Neural cell (in vitro differentiated cells): Measurements from ENCODE around the gene NOL9. TPM values are rescaled to one million over a fixed set of nuclear protein-coding genes. Genes with fewer than 3 reads are reported as not detected.

Experiments
- H2AFZ ChIP-seq: fragments of 200-600, 300-800 bp; sonication (generic), shearing (Covaris generic); 2 replicates; pipeline ENCODE4 v1.6.0; 2014; ENCODE audit warnings: low read depth, mild to moderate bottlenecking, antibody characterized with exemption, low read length, moderate library complexity
- H3F3A ChIP-seq: fragments of 200-600 bp; shearing (Covaris generic); 2 replicates; pipeline ENCODE4 v1.6.1; 2016; ENCODE audit warnings: mild to moderate bottlenecking, moderate library complexity, mixed read lengths, antibody characterized with exemption, low read length; ENCODE audit not compliant: insufficient read depth, poor library complexity, severe bottlenecking
- H3K27ac ChIP-seq: fragments of 200-600, 300-800 bp; sonication (generic), shearing (Covaris generic); 2 replicates; pipeline ENCODE4 v1.5.1; 2014; ENCODE audit warnings: mild to moderate bottlenecking, low read length, moderate library complexity
- H3K27me3 ChIP-seq: fragments of 300-800, 200-600 bp; sonication (generic), shearing (Covaris generic); 2 replicates; pipeline ENCODE4 v1.6.0; 2014; ENCODE audit warnings: mild to moderate bottlenecking, low read depth, low read length, moderate library complexity; ENCODE audit not compliant: insufficient read depth
- H3K36me3 ChIP-seq: fragments of 300-800, 200-600 bp; sonication (generic), shearing (Covaris generic); 2 replicates; pipeline ENCODE4 v1.5.1; 2014; ENCODE audit warnings: mild to moderate bottlenecking, antibody characterized with exemption, low read length, moderate library complexity; ENCODE audit not compliant: insufficient read depth
- H3K4me2 ChIP-seq: fragments of 300-800, 200-600 bp; sonication (generic), shearing (Covaris generic); 2 replicates; pipeline ENCODE4 v1.6.0; 2014; ENCODE audit warnings: mild to moderate bottlenecking, low read length
- H3K4me3 ChIP-seq: fragments of 300-800, 200-600 bp; sonication (generic), shearing (Covaris generic); 2 replicates; pipeline ENCODE4 v1.5.1; 2014; ENCODE audit warnings: mild to moderate bottlenecking, low read length, moderate library complexity
- H3K79me2 ChIP-seq: fragments of 200-600 bp; shearing (Covaris generic); replicated peaks from 2 replicates; pipeline ENCODE4 v1.6.0; 2014; ENCODE audit warnings: mild to moderate bottlenecking, low read length, moderate library complexity; ENCODE audit not compliant: insufficient read depth
- H3K9ac ChIP-seq: fragments of 300-800, 200-600 bp; sonication (generic), shearing (Covaris generic); 2 replicates; pipeline ENCODE4 v1.6.1; 2016; ENCODE audit warnings: mild to moderate bottlenecking, low read length, mixed read lengths
- H3K9me2 ChIP-seq: fragments of 200-600 bp; shearing (Covaris generic); 2 replicates; pipeline ENCODE4 v1.6.1; 2016; ENCODE audit warnings: mild to moderate bottlenecking, low read length, mixed read lengths; ENCODE audit not compliant: insufficient read depth
- H3K9me3 ChIP-seq: fragments of 200-600, 300-800 bp; sonication (generic), shearing (Covaris generic); 2 replicates; pipeline ENCODE4 v1.6.1; 2016; ENCODE audit warnings: mild to moderate bottlenecking, mixed run types, low read length, moderate library complexity, mixed read lengths
- H4K20me1 ChIP-seq: fragments of 200-600 bp; shearing (Covaris generic); 2 replicates; pipeline ENCODE4 v1.6.1; 2016; ENCODE audit warnings: mild to moderate bottlenecking, mixed run types; ENCODE audit not compliant: insufficient read depth
- CTCF ChIP-seq: fragments of 450-650 bp; IDR thresholded peaks from 2 replicates; pipeline ENCODE4 v1.5.1; 2014; ENCODE audit warnings: antibody characterized with exemption, mild to moderate bottlenecking, moderate library complexity; ENCODE audit not compliant: poor library complexity, severe bottlenecking
- EP300 ChIP-seq: fragments of 450-650 bp; conservative IDR thresholded peaks from 2 replicates; pipeline ENCODE4 v1.6.1; 2014; ENCODE audit warnings: antibody characterized with exemption, mild to moderate bottlenecking, moderate library complexity; ENCODE audit not compliant: poor library complexity, severe bottlenecking
- EZH2 ChIP-seq: fragments of 200-600, 300-800 bp; shearing (Covaris generic), sonication (generic); IDR thresholded peaks from 2 replicates; pipeline ENCODE4 v1.6.1; 2014; ENCODE audit warnings: antibody characterized with exemption, low read length, borderline replicate concordance, mild to moderate bottlenecking; ENCODE audit not compliant: insufficient read depth, poor library complexity, severe bottlenecking
- MXI1 ChIP-seq: fragments of 450-650 bp; conservative IDR thresholded peaks from 2 replicates; pipeline ENCODE4 v1.6.1; 2014; ENCODE audit warnings: antibody characterized with exemption, mild to moderate bottlenecking; ENCODE audit not compliant: poor library complexity, severe bottlenecking
- POLR2AphosphoS5 ChIP-seq: IDR thresholded peaks from 2 replicates; pipeline ENCODE4 v1.6.1; 2012
- RAD21 ChIP-seq: fragments of 450-650 bp; conservative IDR thresholded peaks from 2 replicates; pipeline ENCODE4 v1.6.1; 2014; ENCODE audit warnings: antibody characterized with exemption, mild to moderate bottlenecking, moderate library complexity
- REST ChIP-seq: IDR thresholded peaks from 2 replicates; pipeline ENCODE4 v1.6.1; 2012; ENCODE audit warnings: borderline replicate concordance
- SMC3 ChIP-seq: fragments of 450-650 bp; conservative IDR thresholded peaks from 2 replicates; pipeline ENCODE4 v1.6.1; 2014; ENCODE audit warnings: antibody characterized with exemption, mild to moderate bottlenecking, moderate library complexity; ENCODE audit not compliant: poor library complexity
- TAF1 ChIP-seq: IDR thresholded peaks from 2 replicates; pipeline ENCODE4 v1.6.1; 2012; ENCODE audit warnings: low read depth
- polyA plus RNA-seq: library from polyadenylated mRNA; depleted of rRNA; stranded (reverse); fragments of >200 nt; gene quantifications from 2 replicates; pipeline ENCODE4 v1.2.3, GENCODE V29; 2014

The NOL9 gene
- polyA plus RNA-seq, 1 donor from 2014 or later = 30.7 TPM

- Histone ChIP-seq H3K4me3 (peak overlapping the region; percentile 59), H3K9me2 (no peaks in the 10 kb centered on the region), H3K9me3 (no peaks in the 10 kb centered on the region), H3K4me2 (no peak overlapping the region), H3K27ac (no peak overlapping the region), H3K79me2 (no peaks in the 10 kb centered on the region), H4K20me1 (no peaks in the 10 kb centered on the region), H3K9ac (peak overlapping the region; percentile 46), H3K27me3 (peaks cover 13% of the 10 kb centered on the region), H2AFZ (no peak overlapping the region), H3K36me3 (no peaks in the 10 kb centered on the region), H3F3A (no peaks in the 10 kb centered on the region)
- no peak for TF ChIP-seq TAF1
- no peak for TF ChIP-seq POLR2AphosphoS5
- no peak for TF ChIP-seq CTCF
- TF ChIP-seq EZH2 = no peak
Observed at GRCh38 chr1:6485168-6486101, 68.9 kb downstream of the NOL9 start.

GRCh38 chr1:6484826-6485167 is 69.5 kb downstream of the NOL9 start:
- Histone ChIP-seq H3F3A (no peaks in the 10 kb centered on the region), H3K4me3 (peak overlapping the region; percentile 59), H3K9me3 (no peaks in the 10 kb centered on the region), H3K9ac (peak overlapping the region; percentile 46), H3K36me3 (no peaks in the 10 kb centered on the region), H3K4me2 (no peak overlapping the region), H3K27ac (no peak overlapping the region), H3K27me3 (peaks cover 13% of the 10 kb centered on the region), H3K9me2 (no peaks in the 10 kb centered on the region), H4K20me1 (no peaks in the 10 kb centered on the region), H3K79me2 (no peaks in the 10 kb centered on the region), H2AFZ (no peak overlapping the region)
- no peak for TF ChIP-seq RAD21
- TF ChIP-seq EZH2 = no peak
- TF ChIP-seq POLR2AphosphoS5 = no peak
- no peak for TF ChIP-seq TAF1
- no peak for TF ChIP-seq SMC3
- TF ChIP-seq EP300 = no peak
- TF ChIP-seq MXI1 = no peak
- TF ChIP-seq CTCF = no peak
- TF ChIP-seq REST = no peak
